BLaER1 treated with 17β-estradiol and CSF1 and Interleukin-3, amounts not matched to agents 10 nM and 100 nM (cell line): ENCODE measurements around the gene HDAC11.
"Not testable (repeated sequence)": the region's sequence is repeated elsewhere in the genome, so short reads cannot be mapped to it uniquely, and the experiment has no call there.

Experiments
- H3K27ac ChIP-seq, 11 experiments: shearing (Covaris generic); formaldehyde crosslinking; 2 replicates each; pipeline ENCODE4 v1.8.1; 2022
- H3K27me3 ChIP-seq, 11 experiments: shearing (Covaris generic); formaldehyde crosslinking; 2 replicates each; pipeline ENCODE4 v1.8.1; 2022
- H3K36me3 ChIP-seq, 11 experiments: shearing (Covaris generic); formaldehyde crosslinking; 2 replicates each; pipeline ENCODE4 v1.8.1; 2022
- H3K4me1 ChIP-seq, 10 experiments: shearing (Covaris generic); formaldehyde crosslinking; 2 replicates each; pipeline ENCODE4 v1.8.1; 2022
- H3K4me2 ChIP-seq, 11 experiments: shearing (Covaris generic); formaldehyde crosslinking; 2 replicates each; pipeline ENCODE4 v1.8.1; 2022
- H3K4me3 ChIP-seq, 10 experiments: shearing (Covaris generic); formaldehyde crosslinking; 2 replicates each; pipeline ENCODE4 v1.8.1; 2022
- H3K9ac ChIP-seq, 11 experiments: shearing (Covaris generic); formaldehyde crosslinking; 2 replicates each; pipeline ENCODE4 v1.8.1; 2022
- H3K9me3 ChIP-seq, 11 experiments: shearing (Covaris generic); formaldehyde crosslinking; replicated peaks in 1 of 11; 2 replicates each; pipeline ENCODE4 v1.8.1; 2022
- H4K20me1 ChIP-seq, 11 experiments: shearing (Covaris generic); formaldehyde crosslinking; 2 replicates each; pipeline ENCODE4 v1.8.1; 2022
- Cebpa-rat ChIP-seq, 11 experiments: shearing (Covaris generic); IDR thresholded peaks; 2 replicates each; pipeline ENCODE4 v1.8.1; 2022

HDAC11 gene

DNA sequence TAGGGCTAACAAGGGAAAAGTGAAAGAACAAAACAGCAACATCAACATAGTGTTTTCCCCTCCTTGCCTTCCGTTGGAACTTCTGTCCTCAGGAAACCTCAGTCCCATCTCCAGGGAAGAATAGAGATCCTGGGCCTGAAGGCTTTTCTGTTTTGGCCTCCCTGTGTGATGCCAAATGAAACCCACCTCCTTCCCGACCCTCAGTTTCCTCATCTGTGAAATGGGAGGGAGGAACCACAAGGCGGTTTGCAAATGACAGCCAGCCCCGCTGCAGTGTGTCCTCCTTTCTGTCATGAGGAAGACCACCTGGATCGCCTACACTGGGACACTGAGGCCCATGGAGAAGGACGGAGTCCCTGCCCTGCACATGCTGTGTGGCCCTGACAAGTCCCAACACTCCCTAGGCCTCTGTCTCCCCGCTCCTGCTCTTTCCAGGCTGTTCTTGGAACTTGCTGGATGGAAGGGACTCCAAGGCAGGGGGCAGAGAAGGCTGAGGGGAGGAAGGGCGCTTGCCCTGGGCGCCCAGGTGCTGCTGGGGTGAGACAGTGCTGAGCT lies 40.3 kb downstream of the HDAC11 start:
- H3K36me3 ChIP-seq = no peaks in the 10 kb centered on the region
- H4K20me1 ChIP-seq = no peaks in the 10 kb centered on the region
- TF ChIP-seq Cebpa-rat (IDR thresholded peaks at IDR 0.05) = no peak
- H3K9ac ChIP-seq = no peak overlapping the region
- H3K4me1 ChIP-seq = peaks cover 0 to 31% (median 25%) of the 10 kb centered on the region in 10 experiments; a peak in 17 of 20 replicates
- H3K27me3 ChIP-seq = no peaks in the 10 kb centered on the region
- H3K4me2 ChIP-seq = no peak overlapping the region
- H3K27ac ChIP-seq = no peak overlapping the region
- peaks cover 0 to 14% (median 5%) of the 10 kb centered on the region in 11 experiments; a peak in 10 of 22 replicates for H3K9me3 ChIP-seq
- H3K4me3 ChIP-seq = no peak overlapping the region

DNA sequence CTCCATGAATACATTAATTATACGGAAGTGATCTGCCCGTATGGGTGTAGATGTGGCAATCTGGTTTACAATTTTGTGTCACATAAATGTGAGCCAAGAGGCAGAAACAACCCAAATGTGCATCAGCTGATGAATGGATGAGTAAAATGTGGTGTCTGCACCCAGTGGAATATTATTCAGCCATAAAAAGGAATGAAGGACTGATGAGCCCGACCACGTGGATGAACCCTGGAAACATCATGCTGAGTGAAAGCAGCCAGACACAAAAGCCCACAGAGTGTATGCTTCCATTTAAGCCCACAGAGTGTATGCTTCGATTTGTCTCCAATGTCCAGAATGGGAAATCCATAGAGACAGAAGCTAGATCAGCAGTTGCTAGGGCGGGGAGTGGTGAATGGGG lies 41.2 kb downstream of the HDAC11 start:
- Histone ChIP-seq H3K4me3 (no peak overlapping the region), H3K27ac (no peak overlapping the region), H3K4me1 (peaks cover 6 to 28% (median 24%) of the 10 kb centered on the region in 10 experiments; a peak in 19 of 20 replicates), H3K4me2 (no peak overlapping the region), H3K9ac (no peak overlapping the region), H3K36me3 (no peaks in the 10 kb centered on the region), H3K9me3 (peaks cover 0 to 14% (median 5%) of the 10 kb centered on the region in 11 experiments; a peak in 10 of 22 replicates), H3K27me3 (no peaks in the 10 kb centered on the region), H4K20me1 (no peaks in the 10 kb centered on the region)
- TF ChIP-seq Cebpa-rat (IDR thresholded peaks at IDR 0.05) = no peak

DNA sequence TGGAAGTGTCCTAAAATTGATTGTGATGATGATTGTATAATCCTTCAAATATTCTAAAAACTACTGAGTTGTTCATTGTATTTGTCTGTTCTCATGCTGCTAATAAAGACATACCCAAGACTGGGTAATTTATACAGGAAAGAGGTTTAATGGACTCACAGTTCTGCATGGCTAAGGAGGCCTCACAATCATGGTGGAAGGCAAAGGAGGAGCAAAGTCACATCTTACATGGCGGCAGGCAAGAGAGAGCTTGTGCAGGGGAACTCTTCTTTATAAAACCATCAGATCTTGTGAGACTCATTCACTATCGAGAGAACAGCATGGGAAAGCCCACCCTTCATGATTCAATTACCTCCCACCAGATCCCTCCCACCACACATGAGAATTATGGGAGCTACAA lies 41.6 kb downstream of the HDAC11 start:
- H4K20me1 ChIP-seq, H3K9ac ChIP-seq, H3K4me3 ChIP-seq, H3K4me2 ChIP-seq, H3K36me3 ChIP-seq, H3K27ac ChIP-seq, H3K27me3 ChIP-seq: not testable (repeated sequence)
- peaks cover 0 to 14% (median 5%) of the 10 kb centered on the region in 11 experiments; a peak in 10 of 22 replicates for H3K9me3 ChIP-seq
- peaks cover 8 to 27% (median 22%) of the 10 kb centered on the region in 10 experiments; a peak in 19 of 20 replicates for H3K4me1 ChIP-seq

DNA sequence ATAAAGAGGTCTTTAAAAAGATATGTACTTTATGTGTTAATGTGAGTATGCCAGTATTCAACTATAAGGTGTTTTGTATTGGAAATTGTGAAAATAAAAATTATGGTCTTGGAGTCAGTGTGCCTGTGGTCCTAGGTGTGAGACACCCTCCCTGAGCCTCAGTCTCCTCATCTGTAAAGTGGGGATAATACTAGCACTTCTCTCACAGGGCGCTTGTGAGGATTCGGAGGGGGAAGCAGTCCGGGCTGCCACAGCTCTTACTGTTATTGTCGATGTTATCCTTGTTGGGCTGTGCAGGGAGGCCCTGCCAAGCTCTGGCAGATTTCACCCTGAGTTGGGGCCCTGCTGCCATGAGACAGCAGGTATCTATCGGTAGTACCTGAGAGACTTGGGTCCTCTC lies 42.1 kb downstream of the HDAC11 start:
- Histone ChIP-seq H3K4me3 (no peak overlapping the region), H3K4me2 (no peak overlapping the region), H3K27ac (no peak overlapping the region), H3K9ac (no peak overlapping the region), H4K20me1 (no peaks in the 10 kb centered on the region), H3K9me3 (peaks cover 0 to 14% (median 5%) of the 10 kb centered on the region in 11 experiments; a peak in 10 of 22 replicates), H3K4me1 (peaks cover 8 to 22% (median 18%) of the 10 kb centered on the region in 10 experiments; a peak in 19 of 20 replicates), H3K27me3 (no peaks in the 10 kb centered on the region), H3K36me3 (no peaks in the 10 kb centered on the region)
- TF ChIP-seq Cebpa-rat (IDR thresholded peaks at IDR 0.05) = no peak

DNA sequence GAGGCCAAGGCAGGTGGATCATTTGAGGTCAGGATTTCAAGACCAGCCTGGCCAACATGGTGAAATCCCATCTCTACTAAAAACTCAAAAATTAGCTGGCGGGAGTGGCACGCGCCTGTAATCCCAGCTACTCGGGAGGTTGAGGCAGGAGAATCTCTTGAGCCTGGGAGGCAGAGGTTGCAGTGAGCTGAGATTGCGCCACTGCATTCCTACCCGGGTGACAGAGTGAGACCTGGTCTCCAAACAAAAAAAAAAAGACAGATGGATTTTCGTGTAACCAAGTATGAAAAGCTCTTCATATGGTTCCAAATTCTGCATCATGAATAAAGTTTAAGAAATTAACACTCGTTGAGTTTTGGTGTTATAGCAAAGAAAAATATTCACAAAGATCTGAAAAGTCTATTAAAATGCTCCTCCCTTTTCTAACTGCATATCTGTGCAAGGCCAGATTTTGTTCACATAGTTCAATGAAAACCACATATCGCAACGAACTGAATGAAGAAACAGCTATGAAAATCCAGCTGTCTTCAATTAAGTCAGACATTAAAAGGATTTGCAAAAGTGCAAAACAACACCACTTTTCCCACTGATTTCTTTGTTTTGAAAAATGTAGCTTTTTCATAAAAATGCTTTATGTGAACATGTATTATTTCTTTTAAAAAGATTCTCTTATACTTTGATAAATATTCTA lies 45.0 kb downstream of the HDAC11 start:
- Histone ChIP-seq H4K20me1 (no peaks in the 10 kb centered on the region), H3K4me1 (peaks cover 8 to 20% (median 13%) of the 10 kb centered on the region in 10 experiments; a peak in 19 of 20 replicates), H3K9ac (no peak overlapping the region), H3K4me3 (no peak overlapping the region), H3K27me3 (no peaks in the 10 kb centered on the region), H3K9me3 (peaks cover 0 to 14% (median 5%) of the 10 kb centered on the region in 11 experiments; a peak in 10 of 22 replicates), H3K36me3 (no peaks in the 10 kb centered on the region), H3K27ac (no peak overlapping the region), H3K4me2 (no peak overlapping the region)
- no peak for TF ChIP-seq Cebpa-rat (IDR thresholded peaks at IDR 0.05)

DNA sequence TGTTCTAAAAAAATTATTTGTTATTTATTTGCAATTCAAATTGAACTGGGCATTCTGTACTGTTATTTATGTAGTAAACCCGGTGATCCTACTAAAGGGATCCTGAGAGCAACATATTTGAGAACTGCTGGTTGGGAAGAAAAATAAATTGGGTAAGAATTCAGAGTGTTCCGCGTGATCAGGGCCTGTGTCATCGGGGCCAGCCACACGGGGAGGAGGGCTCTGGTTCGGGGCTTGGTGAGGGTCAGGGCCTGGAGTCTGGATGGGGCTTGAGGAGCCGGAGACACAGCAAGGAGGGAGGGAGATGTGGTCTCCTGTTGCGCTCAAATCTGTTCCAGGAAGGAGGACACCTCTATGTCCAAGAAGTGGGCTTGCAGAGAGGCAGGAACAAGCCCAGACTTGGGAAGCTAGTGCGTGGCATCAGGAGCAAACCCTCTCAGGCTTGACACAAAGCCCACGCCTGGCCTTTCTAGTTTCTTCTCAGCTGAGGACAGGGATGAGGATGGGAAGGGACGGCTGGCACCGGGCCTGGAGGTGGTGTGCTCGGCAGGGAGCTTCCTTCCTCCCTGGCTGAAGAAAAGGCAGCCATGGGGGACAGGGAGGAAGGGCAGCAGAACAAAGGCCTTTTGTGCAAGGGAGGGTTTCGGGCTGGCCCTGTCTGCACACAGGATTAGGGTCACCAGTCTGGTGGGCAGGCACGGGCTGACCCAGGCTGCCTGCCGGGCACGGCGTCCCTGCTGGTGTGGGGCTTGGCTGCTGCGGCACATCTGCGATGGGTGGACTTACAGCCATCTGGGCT lies 45.9 kb downstream of the HDAC11 start:
- H3K9me3 ChIP-seq = peaks cover 0 to 14% (median 5%) of the 10 kb centered on the region in 11 experiments; a peak in 10 of 22 replicates
- H3K36me3 ChIP-seq = no peaks in the 10 kb centered on the region
- H3K27ac ChIP-seq = peak overlapping the region in 4 of 11 experiments; percentile 8 to 35 (median 30); a peak in 2 of 22 replicates
- H3K4me2 ChIP-seq = peak overlapping the region; percentile 10 to 43 (median 19); a peak in 10 of 22 replicates
- H3K4me1 ChIP-seq = peaks cover 8 to 20% (median 13%) of the 10 kb centered on the region in 10 experiments; a peak in 19 of 20 replicates
- no peaks in the 10 kb centered on the region for H4K20me1 ChIP-seq
- H3K27me3 ChIP-seq = no peaks in the 10 kb centered on the region
- no peak for TF ChIP-seq Cebpa-rat (IDR thresholded peaks at IDR 0.05)
- H3K4me3 ChIP-seq = no peak overlapping the region
- H3K9ac ChIP-seq = peak overlapping the region in 1 of 11 experiments; percentile 19; a peak in 1 of 22 replicates

DNA sequence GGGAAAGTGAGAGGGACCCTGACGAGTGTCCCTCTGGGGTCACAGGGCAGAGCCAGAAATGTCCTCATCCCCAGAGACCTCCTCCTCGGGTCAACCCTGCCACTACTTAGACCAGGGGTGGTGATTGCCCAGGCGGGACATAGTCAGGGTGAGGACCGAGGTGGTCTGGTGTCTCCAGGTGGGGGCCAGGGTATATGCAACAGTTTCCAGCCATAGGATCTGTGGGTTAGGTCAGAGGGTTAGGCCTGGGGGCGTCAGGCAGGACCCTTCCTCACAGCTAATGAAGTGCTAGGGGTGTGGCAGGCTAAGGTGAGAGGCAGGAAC lies 46.5 kb downstream of the HDAC11 start:
- Histone ChIP-seq H3K9me3 (peaks cover 0 to 10% (median 2%) of the 10 kb centered on the region in 11 experiments; a peak in 10 of 22 replicates), H3K36me3 (no peaks in the 10 kb centered on the region), H4K20me1 (no peaks in the 10 kb centered on the region), H3K27me3 (no peaks in the 10 kb centered on the region), H3K4me1 (peaks cover 8 to 20% (median 13%) of the 10 kb centered on the region in 10 experiments; a peak in 19 of 20 replicates), H3K9ac (peak overlapping the region in 1 of 11 experiments; percentile 19; a peak in 1 of 22 replicates), H3K4me3 (no peak overlapping the region), H3K4me2 (peak overlapping the region; percentile 10 to 43 (median 19); a peak in 8 of 22 replicates), H3K27ac (peak overlapping the region in 2 of 11 experiments; percentile 31 to 35; a peak in 2 of 22 replicates)
- no peak for TF ChIP-seq Cebpa-rat (IDR thresholded peaks at IDR 0.05)

DNA sequence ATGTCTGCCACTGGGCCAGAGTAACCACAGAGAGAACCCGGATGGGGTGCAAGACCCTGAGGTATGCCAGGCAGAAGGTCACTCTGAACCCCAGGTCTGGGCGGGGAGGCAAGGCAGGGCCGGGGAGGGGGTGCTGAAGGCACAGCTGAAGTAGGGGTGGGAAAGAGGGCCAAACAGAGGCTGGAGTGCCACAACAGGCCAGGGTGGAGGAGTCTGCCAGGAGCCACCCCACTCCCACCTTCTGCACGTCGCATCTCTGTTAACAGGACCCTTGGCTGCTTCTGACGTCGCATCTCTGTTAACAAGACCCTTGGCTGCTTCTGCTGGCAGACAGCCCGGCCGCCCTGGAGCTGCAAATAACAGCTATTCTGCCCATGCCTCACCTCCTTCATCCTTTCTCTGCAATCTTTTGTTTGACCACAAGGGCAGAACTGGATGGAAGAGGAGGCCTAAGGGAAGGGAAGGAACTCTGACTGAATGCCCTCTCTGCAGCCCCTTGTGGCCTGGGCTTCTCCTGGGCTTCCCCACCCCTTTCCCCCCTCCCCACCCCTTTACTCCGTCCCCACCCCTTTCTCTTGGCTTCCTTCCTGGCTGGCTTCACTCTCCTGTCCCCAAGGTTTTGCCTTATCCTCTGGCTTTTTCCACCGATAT lies 48.2 kb downstream of the HDAC11 start:
- Histone ChIP-seq H3K36me3 (no peaks in the 10 kb centered on the region), H4K20me1 (no peaks in the 10 kb centered on the region; a peak in 1 of 22 replicates), H3K27ac (no peak overlapping the region), H3K4me3 (no peak overlapping the region), H3K9ac (no peak overlapping the region), H3K4me2 (peak overlapping the region in 3 of 11 experiments; percentile 13 to 44 (median 32); a peak in 3 of 22 replicates), H3K9me3 (no peaks in the 10 kb centered on the region; a peak in 1 of 22 replicates), H3K27me3 (no peaks in the 10 kb centered on the region), H3K4me1 (peaks cover 8 to 20% (median 13%) of the 10 kb centered on the region in 10 experiments; a peak in 19 of 20 replicates)
- TF ChIP-seq Cebpa-rat (IDR thresholded peaks at IDR 0.05) = no peak
